ENCODE measurements around the gene ERP44. TPM values are rescaled to one million over a fixed set of nuclear protein-coding genes. Genes with fewer than 3 reads are reported as not detected.
"Not testable (repeated sequence)": the region's sequence is repeated elsewhere in the genome, so short reads cannot be mapped to it uniquely, and the experiment has no call there.

The ERP44 gene
- total RNA-seq, 1 donor from 2014 or later = 24.5 TPM

DNA sequence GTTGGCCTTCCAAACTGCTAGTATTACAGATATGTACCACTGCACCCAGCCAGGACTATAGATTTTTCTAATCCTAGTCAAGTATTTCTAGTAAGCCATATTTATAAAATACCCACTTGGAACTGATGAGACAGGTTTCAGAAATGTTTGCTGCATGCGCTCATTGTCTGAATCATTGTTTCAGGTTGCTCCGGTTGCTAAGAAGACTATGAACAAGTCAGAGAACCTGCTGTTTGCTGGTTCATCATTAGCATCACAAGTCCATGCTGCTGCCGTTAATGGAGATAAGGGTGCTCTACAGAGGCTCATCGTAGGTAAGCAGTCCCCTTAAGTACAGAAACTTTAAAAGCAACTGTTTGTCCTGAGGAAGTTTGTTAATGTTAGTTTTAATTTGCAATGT lies 5.5 kb upstream of the ERP44 start:
- no peak for DNase-seq (ENCODE audit: low spot score in 2 of 2)

GRCh38 chr9:100101608-100102007 lies 2.8 kb upstream of the ERP44 start:
- no peak for DNase-seq (ENCODE audit: low spot score in 2 of 2)
- no peak for FAIRE-seq

More for the DNA sequence above, 5.5 kb upstream of the ERP44 start:
- no peak for FAIRE-seq

GRCh38 chr9:100100146-100100667 lies 1.4 kb upstream of the ERP44 start:
- FAIRE-seq = no peak
- no peak for DNase-seq (ENCODE audit: low spot score in 2 of 2)

GRCh38 chr9:100099722-100100042 lies 882 bp upstream of the ERP44 start:
- FAIRE-seq = no peak
- DNase-seq (ENCODE audit: low spot score in 2 of 2) = peak in 1 of 2 donors; percentile 27

- DNase-seq (ENCODE audit: low spot score in 2 of 2) (peak in 1 of 2 donors; percentile 24), FAIRE-seq (no peak)
Observed at GRCh38 chr9:100098046-100098886, 534 bp downstream of the ERP44 start.

DNA sequence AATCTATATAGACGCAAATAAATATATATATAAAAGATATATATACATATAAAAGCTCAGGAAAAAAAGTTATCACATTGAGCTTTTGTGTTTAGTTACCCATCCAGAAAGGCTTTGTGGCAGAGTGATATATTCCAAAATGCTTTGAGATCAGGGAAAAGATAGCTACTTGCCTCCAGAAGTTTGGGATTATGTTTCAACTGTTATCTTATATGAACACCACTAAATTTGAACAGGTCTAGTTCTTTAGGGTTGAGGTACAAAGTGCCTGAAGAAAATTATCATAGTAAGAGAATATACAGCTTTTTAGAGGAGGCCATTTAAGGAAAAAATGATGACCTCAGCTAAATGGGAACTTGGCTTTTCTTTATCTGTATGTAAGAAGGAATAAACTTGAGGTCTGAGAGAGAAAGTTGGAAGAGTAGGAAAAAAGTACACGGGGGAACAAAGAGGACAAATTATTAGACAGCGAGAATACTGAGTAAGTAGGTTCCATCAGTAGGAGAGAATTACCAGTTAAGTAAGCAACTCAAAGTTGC lies 2.4 kb downstream of the ERP44 start:
- DNase-seq (ENCODE audit: low spot score in 2 of 2) (no peak), FAIRE-seq (no peak)

GRCh38 chr9:100094411-100094810 lies 4.4 kb downstream of the ERP44 start:
- not testable (repeated sequence) for FAIRE-seq; DNase-seq (ENCODE audit: low spot score in 2 of 2)

DNA sequence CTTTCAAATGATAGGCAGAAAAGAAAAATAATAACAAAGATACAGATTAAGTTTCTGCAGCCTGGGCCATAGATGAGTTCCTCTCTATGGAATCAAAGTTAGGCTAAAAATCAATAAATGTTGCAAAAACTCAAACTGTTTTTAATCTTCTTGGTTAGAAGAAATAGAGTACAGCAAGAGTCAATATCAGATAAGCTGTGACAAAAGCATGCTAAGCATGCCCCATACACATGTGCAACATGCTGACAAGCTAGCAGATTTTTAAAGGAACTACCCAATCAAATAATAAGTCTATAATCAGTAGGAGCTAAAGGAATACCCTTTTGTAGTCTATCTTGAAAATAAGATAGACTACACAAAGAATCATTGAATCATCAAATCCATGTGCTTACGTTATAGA lies 6.7 kb downstream of the ERP44 start:
- no peak for DNase-seq (ENCODE audit: low spot score in 2 of 2)

GRCh38 chr9:100091650-100092049 lies 7.2 kb downstream of the ERP44 start:
- DNase-seq (ENCODE audit: low spot score in 2 of 2) (no peak), FAIRE-seq (no peak)

More for the DNA sequence above, 6.7 kb downstream of the ERP44 start:
- no peak for FAIRE-seq

DNA sequence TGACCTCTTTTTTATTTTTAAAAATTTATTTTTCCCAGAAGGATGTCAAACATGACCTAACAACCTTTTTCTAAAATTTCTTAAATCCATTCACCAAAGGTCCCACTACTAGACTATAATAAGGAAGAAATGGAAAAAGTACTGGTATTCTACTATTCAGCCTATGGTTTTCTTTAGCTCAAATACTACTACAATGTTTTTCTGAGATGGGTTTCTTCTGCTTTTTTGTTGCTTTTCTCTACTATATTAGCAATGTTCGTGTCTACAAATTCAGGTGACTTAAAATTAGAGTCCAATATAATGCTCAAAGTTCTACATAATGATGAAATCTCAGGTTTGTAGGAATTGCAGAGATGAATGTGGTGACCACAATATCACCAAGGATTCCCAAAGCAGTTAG lies 7.9 kb downstream of the ERP44 start:
- no peak for FAIRE-seq
- no peak for DNase-seq (ENCODE audit: low spot score in 2 of 2)

DNA sequence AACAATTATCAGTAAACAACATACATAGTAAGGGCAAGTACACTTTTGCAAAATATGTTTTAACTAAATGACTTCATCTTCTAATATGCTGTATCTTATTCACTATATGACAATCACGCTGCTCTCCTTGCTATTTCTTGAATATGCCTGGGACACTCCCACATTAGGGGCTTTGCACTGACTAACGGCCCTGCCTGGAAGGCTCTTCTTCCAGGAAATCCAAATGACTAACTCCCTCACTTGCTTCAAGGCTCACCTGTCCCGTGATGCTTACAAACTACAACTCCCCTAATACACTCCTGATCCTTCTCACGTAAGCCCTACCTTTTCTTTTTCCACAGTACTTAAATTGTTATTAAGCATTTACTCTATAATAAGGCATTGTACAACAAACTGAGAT lies 10.6 kb downstream of the ERP44 start:
- no peak for FAIRE-seq

GRCh38 chr9:100087218-100087617 lies 11.6 kb downstream of the ERP44 start:
- FAIRE-seq = no peak
- no peak for DNase-seq (ENCODE audit: low spot score in 2 of 2)

More for the DNA sequence above, 10.6 kb downstream of the ERP44 start:
- DNase-seq (ENCODE audit: low spot score in 2 of 2) = no peak

DNA sequence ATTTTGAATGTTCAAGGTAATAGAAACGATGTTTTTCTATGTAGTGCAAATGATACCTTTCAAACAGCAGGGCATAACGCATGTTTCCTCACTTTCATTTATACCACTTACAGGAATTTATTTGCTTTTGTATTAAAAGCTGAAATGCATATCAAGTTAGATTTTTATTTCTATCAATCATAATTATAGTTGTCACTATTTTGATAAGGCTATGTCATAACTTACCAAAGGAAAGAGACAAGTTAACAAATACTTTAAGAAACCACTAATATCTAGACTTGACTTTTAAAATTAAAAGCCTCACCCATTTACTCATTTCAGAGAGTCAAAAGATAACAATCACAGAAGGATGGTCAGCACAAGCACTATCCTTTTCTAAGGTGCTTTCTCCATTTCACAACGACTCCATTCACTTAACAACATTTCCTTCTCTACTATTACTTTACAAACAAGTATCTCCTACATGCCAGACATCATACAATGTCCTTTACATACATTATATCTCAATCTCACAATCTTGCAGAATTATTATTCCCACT lies 12.6 kb downstream of the ERP44 start:
- peak; percentile 24 for FAIRE-seq
- DNase-seq (ENCODE audit: low spot score in 2 of 2) = no peak

DNA sequence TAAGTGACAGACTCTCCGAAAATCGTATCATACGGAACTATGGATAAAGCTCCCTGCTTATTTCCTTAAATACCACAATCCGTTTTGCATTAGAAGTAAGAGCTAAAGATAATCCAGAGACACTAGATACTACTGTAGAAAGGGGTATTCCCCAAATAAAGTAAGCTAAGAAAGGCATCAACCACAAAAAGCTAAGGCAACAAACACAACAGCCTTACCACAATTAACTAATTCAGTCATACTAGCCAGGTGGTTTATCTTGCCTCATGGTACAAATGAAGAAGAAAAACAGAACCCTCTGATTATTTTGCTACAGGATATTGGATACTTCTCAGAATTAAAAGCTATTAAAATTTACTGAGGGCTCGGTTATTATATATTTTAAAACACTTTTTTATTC lies 14.1 kb downstream of the ERP44 start:
- DNase-seq (ENCODE audit: low spot score in 2 of 2) (no peak), FAIRE-seq (no peak)

GRCh38 chr9:100084128-100084453 lies 14.7 kb downstream of the ERP44 start:
- FAIRE-seq = no peak
- no peak for DNase-seq (ENCODE audit: low spot score in 2 of 2)

- FAIRE-seq (no peak), DNase-seq (ENCODE audit: low spot score in 2 of 2) (no peak)
Observed at GRCh38 chr9:100083448-100084127, 15.2 kb downstream of the ERP44 start.

GRCh38 chr9:100082782-100083181 lies 16.0 kb downstream of the ERP44 start:
- DNase-seq (ENCODE audit: low spot score in 2 of 2) (no peak), FAIRE-seq (no peak)

GRCh38 chr9:100076256-100076655 lies 22.5 kb downstream of the ERP44 start:
- not testable (repeated sequence) for FAIRE-seq; DNase-seq (ENCODE audit: low spot score in 2 of 2)

DNA sequence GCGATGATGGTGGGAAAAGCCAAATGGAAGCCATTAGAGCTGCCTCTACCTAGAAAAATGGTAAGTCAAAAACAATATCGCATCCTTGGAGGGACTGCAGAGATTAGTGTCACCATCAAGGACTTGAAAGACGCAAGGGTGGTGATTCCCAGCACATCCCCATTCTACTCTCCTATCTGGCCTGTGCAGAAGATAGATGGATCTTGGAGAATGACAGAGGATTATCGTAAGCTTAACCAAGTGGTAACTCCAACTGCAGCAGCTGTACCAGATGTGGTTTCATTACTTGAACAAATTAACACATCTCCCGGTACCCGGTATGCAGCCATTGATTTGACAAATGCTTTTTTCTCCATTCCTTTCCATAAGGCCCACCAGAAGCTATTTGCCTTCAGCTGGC lies 23.8 kb downstream of the ERP44 start:
- DNase-seq (ENCODE audit: low spot score in 2 of 2) = no peak
- FAIRE-seq = no peak

GRCh38 chr9:100074093-100074492 lies 24.7 kb downstream of the ERP44 start:
- DNase-seq (ENCODE audit: low spot score in 2 of 2) (no peak), FAIRE-seq (no peak)

DNA sequence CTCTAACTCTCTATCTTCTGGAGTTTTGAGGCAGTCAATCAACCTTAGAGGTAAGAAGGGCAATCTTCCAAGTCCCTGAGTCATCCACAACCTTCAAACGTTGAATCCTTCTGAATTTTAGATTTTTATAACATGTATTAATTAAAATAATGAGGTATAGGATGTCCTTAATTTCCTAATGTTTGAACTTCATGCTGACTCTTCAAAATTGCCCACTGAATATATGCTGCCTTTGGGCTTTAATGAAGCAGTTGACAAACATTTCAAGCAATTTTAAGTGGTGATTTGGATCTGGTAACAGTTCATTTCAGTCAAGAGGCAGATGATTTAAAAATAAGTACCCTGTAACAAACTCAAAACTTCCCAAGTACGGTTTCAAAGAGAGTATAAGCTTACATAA lies 26.0 kb downstream of the ERP44 start:
- DNase-seq (ENCODE audit: low spot score in 2 of 2) = no peak
- no peak for FAIRE-seq

All from frontal cortex (tissue), 4 donors.